GM21360 (cell line): ENCODE results near the gene KIRREL3.

ENCODE experiments used
- ATAC-seq: cut with Tn5 transposase; IDR thresholded peaks from one replicate; pipeline ENCODE4 v1.9.1; 2021; ENCODE audit warnings: mild to moderate bottlenecking, moderate library complexity; ENCODE audit not compliant: unreplicated experiment

The KIRREL3 gene

GRCh38 chr11:126588630-126589491, 411.7 kb downstream of the KIRREL3 start:
- ATAC-seq, result no peak

- no peak for ATAC-seq
These were observed 413.0 kb downstream of the KIRREL3 start for GRCh38 chr11:126587541-126587940.

DNA sequence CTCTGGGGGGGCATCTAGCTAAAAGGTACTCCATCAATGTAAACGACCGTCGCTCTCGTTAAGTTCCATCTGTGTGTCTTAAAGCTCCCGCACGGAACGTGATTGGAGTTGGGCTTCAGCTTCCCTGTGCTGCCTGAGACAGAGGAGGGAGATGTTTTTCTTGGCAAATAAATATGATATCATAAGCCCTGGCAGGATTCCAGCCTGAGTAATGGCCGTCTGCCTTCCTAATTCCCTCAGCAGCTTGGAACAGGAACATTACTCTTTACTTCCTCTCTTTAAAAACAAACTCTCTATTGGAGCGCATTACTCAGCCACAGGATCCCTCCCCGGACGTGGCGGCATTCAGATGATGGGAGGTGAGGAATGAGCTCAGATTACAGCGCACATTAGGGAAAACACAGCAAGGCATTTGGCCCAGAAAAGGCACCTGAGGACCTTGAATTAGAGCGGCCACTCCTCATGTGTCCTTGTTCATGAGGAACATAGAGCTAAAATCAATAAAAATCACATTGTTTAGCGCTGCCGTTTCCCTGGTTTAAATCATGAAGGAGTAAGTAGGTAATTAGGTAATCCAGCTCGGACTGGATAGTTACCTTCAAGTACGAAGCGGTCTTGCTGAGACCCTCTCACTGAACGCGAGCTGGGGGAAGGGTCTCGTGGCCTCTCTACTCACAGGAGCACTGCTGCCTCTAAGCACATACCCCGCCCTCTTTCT, 414.6 kb downstream of the KIRREL3 start:
- no peak for ATAC-seq

DNA sequence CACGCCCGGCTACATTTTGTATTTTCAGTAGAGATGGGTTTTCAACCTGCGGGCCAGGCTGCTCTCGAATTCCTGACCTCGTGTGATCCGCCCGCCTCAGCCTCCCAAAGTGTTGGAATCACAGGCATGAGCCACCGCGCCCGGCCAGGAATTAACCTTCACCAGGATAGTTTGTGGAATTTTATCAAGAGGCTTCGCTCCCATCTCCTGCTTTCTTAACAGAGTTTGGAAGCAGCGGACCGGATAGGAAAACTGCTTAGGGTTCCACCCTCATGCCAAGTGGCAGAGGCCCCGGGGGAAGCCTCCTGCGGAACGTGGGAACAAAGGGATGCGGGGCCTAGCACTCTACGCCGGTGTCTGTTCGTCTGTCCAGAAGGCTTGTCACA, 415.2 kb downstream of the KIRREL3 start:
- ATAC-seq, result no peak

DNA sequence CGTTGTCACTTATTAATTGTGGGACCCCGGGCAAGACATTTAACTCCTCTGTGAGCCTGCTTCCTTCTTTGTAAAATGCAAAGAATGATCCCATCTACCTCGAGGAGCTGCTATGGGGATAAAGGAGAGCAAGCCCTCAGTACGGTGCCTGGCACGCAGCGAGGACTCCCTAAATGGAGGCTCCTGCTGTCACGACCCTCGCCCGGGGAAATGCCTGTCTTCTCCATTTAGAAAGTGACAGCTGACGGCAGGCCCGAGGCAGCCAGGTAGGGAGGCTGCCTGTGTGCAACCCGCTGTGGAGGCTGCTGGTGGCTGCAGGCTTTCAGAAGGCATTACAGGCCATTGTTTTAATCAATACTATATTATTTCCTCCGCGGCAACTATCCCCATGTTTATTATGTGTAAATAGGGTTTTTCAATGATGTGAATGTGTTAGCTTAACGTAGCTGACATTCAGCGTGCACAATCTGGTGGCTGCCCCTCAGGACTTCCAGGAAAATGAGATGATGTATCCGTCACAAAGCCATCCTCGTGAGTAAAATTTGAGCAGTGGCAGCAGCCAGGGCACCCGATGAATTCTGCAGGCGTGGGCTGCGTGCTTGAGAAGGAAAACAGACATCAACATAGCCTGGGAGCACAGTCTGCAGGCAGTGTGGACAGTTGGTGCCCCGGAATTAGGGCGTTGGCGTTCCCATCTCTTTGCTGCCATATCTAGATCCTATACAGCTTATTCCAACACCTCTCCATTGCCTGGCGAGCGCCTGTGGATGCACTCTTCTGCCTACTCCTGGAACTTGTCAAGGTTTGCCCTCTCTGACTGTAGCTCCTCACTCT, 416.8 kb downstream of the KIRREL3 start:
- no peak for ATAC-seq

GRCh38 chr11:126583101-126583500, 417.5 kb downstream of the KIRREL3 start:
- ATAC-seq, result no peak

GRCh38 chr11:126581871-126582648, 418.5 kb downstream of the KIRREL3 start:
- ATAC-seq, result no peak

DNA sequence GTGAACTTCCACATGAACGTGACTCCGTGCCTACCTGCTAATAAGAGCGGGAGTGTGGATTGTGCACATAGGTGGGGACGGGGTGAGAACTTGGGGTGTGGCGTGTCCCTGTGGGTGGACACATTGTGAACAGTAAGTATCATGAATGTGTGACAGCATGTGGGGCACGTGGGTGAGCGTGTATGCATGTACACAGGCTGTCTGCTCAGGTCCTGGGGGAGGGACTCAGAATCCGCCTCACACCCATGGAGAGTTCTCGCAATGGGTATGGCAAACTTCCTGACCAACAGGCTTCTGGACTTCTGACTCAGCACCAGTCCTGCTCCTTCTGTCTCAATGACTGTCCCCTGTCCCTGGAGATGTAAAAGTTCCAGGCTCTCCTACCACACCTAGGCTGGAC, 422.1 kb downstream of the KIRREL3 start:
- no peak for ATAC-seq

DNA sequence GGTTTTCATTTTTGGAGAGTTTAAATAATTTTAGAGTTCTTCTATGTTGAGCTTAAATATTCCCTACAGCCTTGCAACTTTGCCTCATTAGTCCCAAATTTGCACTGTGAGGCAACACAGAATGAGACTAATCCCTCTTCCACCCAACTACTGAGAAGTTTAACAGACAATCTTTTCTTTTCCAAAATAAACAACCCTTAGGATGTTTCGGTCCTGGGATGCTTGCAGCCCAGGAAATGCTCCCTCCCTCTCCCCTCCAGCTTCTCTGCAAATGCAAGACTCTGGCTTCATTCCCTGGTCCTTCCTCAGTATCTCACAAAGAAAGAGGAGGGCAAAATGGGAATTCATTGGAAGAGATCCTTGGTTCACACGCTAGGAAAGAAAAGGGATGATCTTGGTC, 422.5 kb downstream of the KIRREL3 start:
- no peak for ATAC-seq

DNA sequence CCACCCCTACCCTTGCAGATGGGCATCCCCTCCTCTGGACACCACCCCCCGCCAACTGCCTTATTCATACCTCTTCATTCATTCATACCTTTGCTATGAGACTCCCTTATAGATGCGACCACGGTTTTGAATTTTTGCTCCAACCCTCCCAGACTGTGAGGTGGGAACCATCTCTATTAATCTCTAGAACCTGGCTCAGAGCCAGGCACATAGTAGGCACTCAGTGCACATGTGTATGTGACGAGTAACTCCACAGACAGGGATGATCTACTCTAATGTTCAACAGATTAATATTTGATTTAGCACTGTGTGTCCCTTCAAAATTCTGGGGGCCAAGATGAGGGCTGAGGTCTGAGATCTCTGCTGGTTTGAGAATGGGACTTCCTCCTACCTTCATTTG, 424.7 kb downstream of the KIRREL3 start:
- no peak for ATAC-seq

DNA sequence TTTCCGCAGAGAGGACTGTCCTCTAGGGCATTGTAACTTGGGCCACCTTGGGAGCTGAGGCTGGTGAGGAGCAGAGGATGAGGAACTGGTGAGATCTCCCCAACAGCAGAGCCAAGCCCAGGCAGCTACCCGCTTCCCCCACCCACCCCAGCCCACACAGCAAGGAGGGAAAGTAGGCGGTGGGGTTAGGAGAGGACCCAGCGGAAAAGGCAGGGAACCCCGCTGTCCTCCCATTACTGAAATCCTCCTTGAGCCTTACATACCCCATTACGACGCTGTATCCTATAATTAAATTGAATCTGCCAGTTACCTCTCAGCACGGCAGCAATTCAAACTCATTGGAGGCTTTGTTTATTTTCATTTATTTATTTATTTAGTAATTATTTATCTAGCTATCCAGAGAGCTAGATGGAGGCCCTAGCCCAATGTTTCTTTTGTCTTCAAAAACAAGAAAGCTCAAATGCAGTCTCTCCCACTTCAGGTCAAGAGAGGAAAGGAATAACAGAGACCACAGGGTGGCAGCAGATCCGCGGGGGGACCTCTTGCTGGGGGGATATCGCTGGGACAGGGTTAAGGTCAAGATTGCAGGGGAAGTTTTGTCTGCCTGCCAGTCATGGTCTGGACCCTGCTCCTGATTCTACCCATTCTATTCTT, 427.1 kb downstream of the KIRREL3 start:
- ATAC-seq, result no peak

DNA sequence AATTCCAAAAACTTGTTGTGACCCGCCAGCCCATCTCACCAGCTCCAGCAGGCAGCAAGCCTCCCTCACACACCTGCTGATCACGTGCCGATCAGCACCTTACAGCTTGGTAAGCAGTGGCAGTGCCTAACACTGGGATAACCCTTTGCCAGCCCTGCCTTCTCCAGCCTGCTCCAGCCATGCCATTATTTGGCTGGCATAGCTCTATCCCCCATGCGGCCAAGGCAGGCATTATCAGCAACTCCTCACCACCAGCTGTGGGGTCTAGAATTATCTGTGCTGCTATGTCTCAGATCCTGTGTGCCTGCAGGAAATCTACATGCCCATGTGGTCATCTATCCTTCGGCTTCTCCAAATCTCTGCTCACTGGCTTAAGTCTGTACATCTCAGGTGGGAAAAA, 430.1 kb downstream of the KIRREL3 start:
- no peak for ATAC-seq

GRCh38 chr11:126567419-126567818, 433.2 kb downstream of the KIRREL3 start:
- ATAC-seq, result no peak

- ATAC-seq, result no peak
These were observed 436.0 kb downstream of the KIRREL3 start for GRCh38 chr11:126564566-126564965.

DNA sequence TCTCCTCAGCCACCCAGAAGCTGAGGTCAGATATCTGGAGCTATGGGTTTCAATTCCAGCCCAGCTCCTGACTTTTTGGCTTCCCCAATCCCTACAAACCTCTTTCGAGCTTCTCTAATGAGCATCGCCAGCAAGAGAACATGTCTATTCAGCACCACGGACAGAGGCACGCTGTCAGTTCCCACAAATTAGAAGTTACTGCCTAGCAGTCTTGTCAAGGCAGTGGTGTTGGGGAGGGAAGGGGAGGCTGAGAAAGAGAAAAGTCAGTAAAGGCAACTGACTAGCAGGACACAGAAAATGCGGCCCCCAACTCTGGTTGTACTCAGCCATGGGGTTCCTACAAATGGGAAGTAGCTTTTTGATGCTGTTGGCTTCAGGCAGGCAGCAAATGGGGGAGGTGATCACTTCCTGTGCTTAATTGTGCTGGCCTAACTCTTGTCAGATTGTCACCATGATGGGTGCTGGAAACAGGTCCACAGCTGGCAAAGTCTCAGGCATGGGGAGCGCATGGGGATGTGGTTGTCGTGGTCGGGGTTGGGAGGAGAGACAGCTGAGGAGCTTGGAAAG, 439.2 kb downstream of the KIRREL3 start:
- no peak for ATAC-seq

GRCh38 chr11:126560221-126560620, 440.3 kb downstream of the KIRREL3 start:
- ATAC-seq, result no peak

- no peak for ATAC-seq
These were observed 451.7 kb downstream of the KIRREL3 start for GRCh38 chr11:126548581-126549550.

DNA sequence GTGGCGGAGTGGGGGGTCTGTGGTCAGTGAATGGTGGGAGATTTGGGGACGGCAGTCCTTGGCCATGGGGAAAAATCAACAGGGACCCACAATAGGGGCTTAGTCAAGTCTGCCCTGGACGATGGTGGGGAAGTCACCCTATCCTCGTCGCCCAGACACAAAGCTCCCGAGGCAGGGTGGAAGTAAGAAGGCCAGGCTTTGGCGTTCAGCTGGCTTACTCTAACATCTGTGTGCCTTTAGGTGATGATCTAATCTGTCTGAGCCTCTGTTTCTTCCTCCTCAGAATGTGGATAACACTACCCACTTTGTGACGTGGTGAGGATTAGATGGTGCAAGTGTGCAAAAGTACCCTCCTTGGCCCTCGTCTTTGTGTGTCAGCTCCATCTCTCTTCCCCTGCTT, 452.9 kb downstream of the KIRREL3 start:
- ATAC-seq, result no peak

DNA sequence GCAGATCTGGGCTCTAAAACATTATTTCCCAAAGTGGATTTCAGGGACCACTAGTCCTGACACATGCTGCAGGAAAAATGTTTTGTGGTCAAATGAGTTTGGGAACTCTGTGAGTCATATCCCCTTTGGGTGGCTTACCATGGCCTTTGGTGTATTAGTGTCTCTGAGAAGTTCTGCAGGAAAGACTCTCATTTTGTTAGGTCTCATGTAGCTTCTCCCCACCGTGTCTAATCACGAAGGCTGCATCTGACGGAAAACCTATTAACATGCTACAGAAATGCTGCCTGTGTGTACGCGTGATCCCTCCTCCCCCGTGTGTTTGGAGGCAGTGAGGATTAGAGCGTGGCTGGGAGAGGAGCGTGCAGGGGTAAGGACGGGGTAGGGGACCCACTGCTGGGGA, 453.4 kb downstream of the KIRREL3 start:
- ATAC-seq, result no peak
